Measurements from ENCODE around the gene UBE2E1. TPM values are rescaled to one million over a fixed set of nuclear protein-coding genes. Genes with fewer than 3 reads are reported as not detected.

The UBE2E1 gene
- total RNA-seq, 6 experiments from 2014 or later = 75.6 to 93.8 (median 84.2) TPM

GRCh38 chr3:23804441-23805209 is 1.1 kb upstream of the UBE2E1 start:
- DNase-seq = no peak
- Mint-ChIP-seq H3K27me3 (ENCODE audit: insufficient read depth) (no peaks in the 10 kb centered on the region), H3K4me1 (ENCODE audit: low read depth) (peaks cover 33% of the 10 kb centered on the region), H3K4me3 (no peak overlapping the region), H3K9me3 (no peaks in the 10 kb centered on the region), H3K27ac (no peak overlapping the region), H3K36me3 (ENCODE audit: low read depth) (peaks cover 17% of the 10 kb centered on the region)
- TF ChIP-seq CTCF (IDR thresholded peaks at IDR 0.05) = no peak

- Mint-ChIP-seq H3K27ac (peak overlapping the region; percentile 88), H3K27me3 (ENCODE audit: insufficient read depth) (no peaks in the 10 kb centered on the region), H3K36me3 (ENCODE audit: low read depth) (peaks cover 23% of the 10 kb centered on the region), H3K4me1 (ENCODE audit: low read depth) (peaks cover 39% of the 10 kb centered on the region), H3K9me3 (no peaks in the 10 kb centered on the region), H3K4me3 (peak overlapping the region; percentile 89)
- no peak for DNase-seq
- no peak for TF ChIP-seq CTCF (IDR thresholded peaks at IDR 0.05)
These were observed 534 bp upstream of the UBE2E1 start for GRCh38 chr3:23805210-23805632.

DNA sequence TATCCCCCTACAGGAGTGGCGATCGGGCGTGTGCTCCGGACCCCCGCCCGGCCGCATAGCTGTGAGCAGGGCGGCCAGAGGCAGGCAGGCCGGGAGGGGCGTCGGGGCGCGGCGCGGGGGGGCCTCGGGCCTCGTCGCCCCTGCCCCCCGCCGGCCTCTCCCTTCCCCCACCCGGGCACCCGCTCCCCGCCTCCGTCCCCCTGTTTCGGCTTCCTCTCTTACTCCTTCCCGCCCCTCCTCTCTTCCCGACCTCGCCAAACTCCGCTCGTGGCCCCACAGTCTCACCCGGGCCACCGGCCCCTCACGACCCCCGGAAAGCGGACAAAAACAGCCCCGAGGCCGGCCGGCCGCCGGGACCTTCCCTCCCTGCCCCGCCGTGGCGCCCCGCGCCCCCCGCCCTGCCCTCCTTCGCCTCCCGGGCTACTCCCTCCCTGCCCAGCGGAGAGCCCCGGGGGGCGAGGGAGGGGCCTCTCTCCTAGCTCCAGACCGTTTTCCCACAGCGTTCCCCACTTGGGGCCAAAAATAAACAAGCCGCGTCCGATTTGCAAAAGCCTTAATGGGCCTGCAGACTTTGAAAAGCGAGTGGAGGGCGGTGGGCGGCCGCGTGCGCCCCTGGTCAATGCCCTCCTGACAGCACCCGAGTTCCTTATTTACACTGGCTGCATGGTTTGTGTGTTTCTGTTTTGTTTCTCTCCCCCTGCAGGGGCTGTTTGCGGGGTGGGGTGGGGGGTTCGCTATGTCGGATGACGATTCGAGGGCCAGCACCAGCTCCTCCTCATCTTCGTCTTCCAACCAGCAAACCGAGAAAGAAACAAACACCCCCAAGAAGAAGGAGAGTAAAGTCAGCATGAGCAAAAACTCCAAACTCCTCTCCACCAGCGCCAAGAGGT is 1.0 kb downstream of the UBE2E1 start:
- no peaks in the 10 kb centered on the region for H3K9me3 Mint-ChIP-seq
- no peaks in the 10 kb centered on the region for H3K27me3 Mint-ChIP-seq (ENCODE audit: insufficient read depth)
- TF ChIP-seq CTCF (IDR thresholded peaks at IDR 0.05) = no peak
- H3K4me3 Mint-ChIP-seq = peak overlapping the region; percentile 96
- H3K4me1 Mint-ChIP-seq (ENCODE audit: low read depth) = peaks cover 52% of the 10 kb centered on the region
- peak overlapping the region; percentile 90 for H3K27ac Mint-ChIP-seq
- DNase-seq = no peak
- H3K36me3 Mint-ChIP-seq (ENCODE audit: low read depth) = peaks cover 30% of the 10 kb centered on the region

DNA sequence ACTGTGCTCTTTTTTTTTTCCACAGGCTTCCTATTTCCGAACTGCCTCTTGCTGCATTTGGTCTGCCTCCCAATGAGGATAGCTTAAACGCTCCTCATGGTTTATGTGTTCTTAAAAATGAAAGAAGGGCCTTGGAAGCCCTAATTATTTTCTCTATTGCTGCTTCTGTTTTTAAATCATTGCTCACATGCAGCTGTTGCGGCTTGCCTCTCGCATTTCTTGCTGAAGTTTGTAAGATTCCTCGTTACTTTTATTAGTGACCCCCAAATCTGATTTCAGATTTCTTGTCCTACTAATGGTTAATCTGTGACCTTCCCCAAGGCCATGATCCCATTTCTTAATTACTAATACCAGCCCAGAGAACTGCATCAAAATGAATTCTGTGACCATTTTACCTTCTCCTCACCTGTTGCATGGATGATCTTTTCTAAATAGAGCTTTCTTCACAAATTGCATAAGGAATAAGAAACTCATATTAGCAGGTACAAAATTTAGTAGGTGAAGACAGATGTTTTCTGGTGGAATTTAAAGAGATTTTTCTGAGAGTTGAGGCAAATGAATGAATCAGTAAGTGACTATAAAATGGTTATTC is 1.8 kb downstream of the UBE2E1 start:
- TF ChIP-seq CTCF (IDR thresholded peaks at IDR 0.05) = no peak
- Mint-ChIP-seq H3K36me3 (ENCODE audit: low read depth) (peaks cover 38% of the 10 kb centered on the region), H3K4me1 (ENCODE audit: low read depth) (peaks cover 59% of the 10 kb centered on the region), H3K9me3 (no peaks in the 10 kb centered on the region), H3K27me3 (ENCODE audit: insufficient read depth) (no peaks in the 10 kb centered on the region), H3K27ac (peak overlapping the region; percentile 90), H3K4me3 (peak overlapping the region; percentile 96)
- DNase-seq = peak; percentile 13

- no peak overlapping the region for H3K27ac Mint-ChIP-seq
- H3K27me3 Mint-ChIP-seq (ENCODE audit: insufficient read depth) = no peaks in the 10 kb centered on the region
- H3K36me3 Mint-ChIP-seq (ENCODE audit: low read depth) = peaks cover 44% of the 10 kb centered on the region
- DNase-seq = no peak
- H3K4me1 Mint-ChIP-seq (ENCODE audit: low read depth) = peaks cover 61% of the 10 kb centered on the region
- TF ChIP-seq CTCF (IDR thresholded peaks at IDR 0.05) = no peak
- H3K4me3 Mint-ChIP-seq = peak overlapping the region; percentile 96
- no peaks in the 10 kb centered on the region for H3K9me3 Mint-ChIP-seq
These were observed 2.8 kb downstream of the UBE2E1 start for GRCh38 chr3:23808525-23808924.
